Breast epithelium (tissue), 4 donors: ENCODE measurements around the gene AGAP1. TPM values are rescaled to one million over a fixed set of nuclear protein-coding genes. Genes with fewer than 3 reads are reported as not detected.

ENCODE experiments used
- DNase-seq, 2 donors: peaks; one replicate each; pipeline ENCODE4 v3.0.0-alpha.2; 2019; ENCODE audit warnings: low spot score in 2 of 2
- H3K27ac ChIP-seq, 2 donors: fragments of 200-600 bp; sonication (generic) in 1 of 2; one replicate each; pipeline ENCODE4 v1.5.1; 2016 to 2019; ENCODE audit warnings: mild to moderate bottlenecking in 1 of 2
- H3K27me3 ChIP-seq, 2 donors: fragments of 200-600 bp; sonication (generic) in 1 of 2; one replicate each; pipeline versions ENCODE4 v1.5.1 to v1.6.0; 2017 to 2019; ENCODE audit warnings: control low read depth in 1 of 2, mild to moderate bottlenecking in 1 of 2
- H3K36me3 ChIP-seq: fragments of 200-600 bp; one replicate; pipeline ENCODE4 v1.5.1; 2019
- H3K4me1 ChIP-seq, 2 donors: fragments of 200-600 bp; sonication (generic); one replicate each; pipeline ENCODE4 v1.5.1; 2016 to 2019; ENCODE audit warnings: control low read depth in 1 of 2
- H3K4me3 ChIP-seq, 3 donors: fragments of 200-600 bp; sonication (generic); 1 replicate in 2 of 3; 2 replicates in 1 of 3; pipeline ENCODE4 v1.5.1; 2016 to 2019; ENCODE audit warnings: mild to moderate bottlenecking in 3 of 3, moderate library complexity in 2 of 3
- H3K9me3 ChIP-seq, 2 donors: fragments of 200-600 bp; sonication (generic) in 1 of 2; one replicate each; pipeline ENCODE4 v1.5.1; 2016 to 2019; ENCODE audit warnings: control low read depth in 1 of 2
- CTCF ChIP-seq, 3 donors: fragments of 450-650 bp; IDR thresholded peaks; one replicate each; pipeline ENCODE4 v1.5.1; 2016 to 2017; ENCODE audit warnings: antibody characterized with exemption in 3 of 3, mild to moderate bottlenecking in 3 of 3, moderate library complexity in 3 of 3
- POLR2A ChIP-seq: fragments of 450-650 bp; IDR thresholded peaks from one replicate; pipeline ENCODE4 v1.6.1; 2016; ENCODE audit warnings: antibody characterized with exemption, mild to moderate bottlenecking, moderate library complexity
- POLR2AphosphoS5 ChIP-seq, 3 donors: sonication (generic); formaldehyde crosslinking; IDR thresholded peaks; one replicate each; pipeline ENCODE4 v1.6.1; 2017; ENCODE audit warnings: antibody characterized with exemption in 3 of 3
- intact Hi-C: fragments of 100-400 bp; cut with DNase I; formaldehyde crosslinking; loops from one replicate; pipeline ENCODE4 v1.15.1; 2023; ENCODE audit warnings: low total_unique reads
- total RNA-seq, 3 donors: library from RNA; depleted of rRNA; stranded (reverse); fragments of >200 nt; gene quantifications; one replicate each; pipeline ENCODE4 v1.1.0, GENCODE V29; 2016

AGAP1 gene
- total RNA-seq, 3 donors from 2014 or later = 19.7 to 27.1 (median 25.9) TPM

GRCh38 chr2:236127010-236127409 is 633.2 kb downstream of the AGAP1 start:
- Histone ChIP-seq H3K27me3 (no peaks in the 10 kb centered on the region), H3K4me1 (no peaks in the 10 kb centered on the region), H3K36me3 (no peaks in the 10 kb centered on the region), H3K9me3 (no peaks in the 10 kb centered on the region), H3K4me3 (no peak overlapping the region), H3K27ac (no peak overlapping the region)
- DNase-seq = no peak
- intact Hi-C loops = no loop called here
- TF ChIP-seq CTCF (IDR thresholded peaks at IDR 0.05) (no peak), POLR2A (no peak), POLR2AphosphoS5 (IDR thresholded peaks at IDR 0.05) (no peak)

- no peaks in the 10 kb centered on the region for H3K4me1 ChIP-seq
- H3K4me3 ChIP-seq = no peak overlapping the region
- DNase-seq = peak in 1 of 2 donors; percentile 27
- H3K27ac ChIP-seq = no peak overlapping the region
- intact Hi-C loops = no loop called here
- H3K27me3 ChIP-seq = no peaks in the 10 kb centered on the region
- H3K9me3 ChIP-seq = no peaks in the 10 kb centered on the region
- no peak for TF ChIP-seq CTCF (IDR thresholded peaks at IDR 0.05)
- TF ChIP-seq POLR2A = no peak
- TF ChIP-seq POLR2AphosphoS5 (IDR thresholded peaks at IDR 0.05) = no peak
- no peaks in the 10 kb centered on the region for H3K36me3 ChIP-seq
Measured at GRCh38 chr2:236128321-236128720, 634.5 kb downstream of the AGAP1 start.

GRCh38 chr2:236129935-236130334 is 636.1 kb downstream of the AGAP1 start:
- no peak for TF ChIP-seq POLR2AphosphoS5 (IDR thresholded peaks at IDR 0.05)
- TF ChIP-seq POLR2A = no peak
- TF ChIP-seq CTCF (IDR thresholded peaks at IDR 0.05) = no peak
- no peaks in the 10 kb centered on the region for H3K36me3 ChIP-seq
- no peaks in the 10 kb centered on the region for H3K27me3 ChIP-seq
- H3K4me3 ChIP-seq = no peak overlapping the region
- intact Hi-C loops = no loop called here
- H3K27ac ChIP-seq = no peak overlapping the region
- H3K4me1 ChIP-seq = no peaks in the 10 kb centered on the region
- DNase-seq = peak in 1 of 2 donors; percentile 17
- H3K9me3 ChIP-seq = no peaks in the 10 kb centered on the region

- no peak overlapping the region for H3K27ac ChIP-seq
- no peak for TF ChIP-seq POLR2AphosphoS5 (IDR thresholded peaks at IDR 0.05)
- no peak for TF ChIP-seq CTCF (IDR thresholded peaks at IDR 0.05)
- no peak for TF ChIP-seq POLR2A
- no peaks in the 10 kb centered on the region for H3K4me1 ChIP-seq
- H3K27me3 ChIP-seq = no peaks in the 10 kb centered on the region
- intact Hi-C loops = no loop called here
- no peak overlapping the region for H3K4me3 ChIP-seq
- H3K36me3 ChIP-seq = no peaks in the 10 kb centered on the region
- DNase-seq = peak in 1 of 2 donors; percentile 30
- H3K9me3 ChIP-seq = no peaks in the 10 kb centered on the region
Measured at GRCh38 chr2:236130349-236130998, 636.6 kb downstream of the AGAP1 start.

GRCh38 chr2:236131073-236131692 is 637.3 kb downstream of the AGAP1 start:
- Histone ChIP-seq H3K4me3 (no peak overlapping the region), H3K27ac (no peak overlapping the region), H3K4me1 (no peaks in the 10 kb centered on the region), H3K9me3 (no peaks in the 10 kb centered on the region), H3K27me3 (no peaks in the 10 kb centered on the region), H3K36me3 (no peaks in the 10 kb centered on the region)
- TF ChIP-seq POLR2AphosphoS5 (IDR thresholded peaks at IDR 0.05) = no peak
- no peak for TF ChIP-seq POLR2A
- TF ChIP-seq CTCF (IDR thresholded peaks at IDR 0.05) = no peak
- peak in 1 of 2 donors; percentile 19 for DNase-seq
- intact Hi-C loops = no loop called here
